Mucosa of gallbladder (tissue), 1 donor: Measurements from ENCODE around the gene RSRC1. TPM values are rescaled to one million over a fixed set of nuclear protein-coding genes. Genes with fewer than 3 reads are reported as not detected.
A peak's percentile ranks its signal among the peaks of the same experiment; 100 is the strongest.
"Not testable (repeated sequence)": the region's sequence is repeated elsewhere in the genome, so short reads cannot be mapped to it uniquely, and the experiment has no call there.

Experiments used
- DNase-seq: peaks from one replicate; pipeline ENCODE4 v3.0.0-alpha.2; 2020; ENCODE audit warnings: low spot score
- total RNA-seq: library from RNA; stranded (reverse); gene quantifications from one replicate; pipeline ENCODE4 v1.2.1, GENCODE V29; 2021
- donor health status: DM: no; HTN: no; CAD: no.

RSRC1 gene, protein sequence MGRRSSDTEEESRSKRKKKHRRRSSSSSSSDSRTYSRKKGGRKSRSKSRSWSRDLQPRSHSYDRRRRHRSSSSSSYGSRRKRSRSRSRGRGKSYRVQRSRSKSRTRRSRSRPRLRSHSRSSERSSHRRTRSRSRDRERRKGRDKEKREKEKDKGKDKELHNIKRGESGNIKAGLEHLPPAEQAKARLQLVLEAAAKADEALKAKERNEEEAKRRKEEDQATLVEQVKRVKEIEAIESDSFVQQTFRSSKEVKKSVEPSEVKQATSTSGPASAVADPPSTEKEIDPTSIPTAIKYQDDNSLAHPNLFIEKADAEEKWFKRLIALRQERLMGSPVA
- 30.4 TPM for total RNA-seq

DNA sequence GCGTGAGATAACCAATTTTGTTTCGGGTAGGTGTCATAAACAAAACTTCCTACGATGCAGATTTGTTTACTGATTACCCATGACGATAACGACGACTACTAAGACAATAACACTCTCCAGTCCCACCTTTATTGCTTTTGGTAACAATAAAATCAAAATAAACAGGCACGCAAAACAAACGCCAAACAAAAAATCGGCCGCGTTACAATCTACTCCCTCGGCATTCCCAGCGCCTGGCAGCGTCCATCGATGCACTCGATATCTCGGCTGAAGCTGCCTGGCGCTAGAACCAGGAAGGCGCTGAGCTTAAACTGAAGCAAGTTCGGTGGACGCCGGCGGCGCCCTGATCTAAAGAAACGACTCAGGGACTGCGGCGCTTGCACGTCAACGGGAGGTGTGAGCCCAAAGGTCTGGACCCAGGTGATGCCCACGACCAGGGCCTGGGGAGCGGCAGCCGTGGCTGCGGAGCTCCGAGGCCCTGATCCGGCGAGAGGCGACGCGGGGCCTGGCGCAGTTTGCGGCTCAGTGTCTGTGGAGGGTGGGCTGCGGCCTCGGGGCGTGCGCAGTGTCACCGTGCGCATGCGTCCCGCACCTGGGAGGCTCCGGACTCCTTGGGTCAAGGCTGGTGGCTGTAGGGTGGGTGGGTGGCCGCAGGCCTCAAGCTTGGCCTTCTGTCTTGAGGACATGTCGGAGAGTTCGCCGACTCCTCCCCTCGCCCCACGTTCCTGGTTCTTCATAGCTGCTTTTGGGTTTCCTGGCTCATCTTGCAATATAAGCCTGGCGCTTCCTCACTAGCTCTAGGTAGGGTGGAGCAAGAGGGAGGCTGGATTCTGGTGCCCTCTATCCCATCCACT is at the start of gene RSRC1:
RSRC1 (plus strand) TSS at position 286 of the 854 bp plus-strand sequence. CDS start 12,016 bp downstream, outside the sequence.
- peak; percentile 86 for DNase-seq

DNA sequence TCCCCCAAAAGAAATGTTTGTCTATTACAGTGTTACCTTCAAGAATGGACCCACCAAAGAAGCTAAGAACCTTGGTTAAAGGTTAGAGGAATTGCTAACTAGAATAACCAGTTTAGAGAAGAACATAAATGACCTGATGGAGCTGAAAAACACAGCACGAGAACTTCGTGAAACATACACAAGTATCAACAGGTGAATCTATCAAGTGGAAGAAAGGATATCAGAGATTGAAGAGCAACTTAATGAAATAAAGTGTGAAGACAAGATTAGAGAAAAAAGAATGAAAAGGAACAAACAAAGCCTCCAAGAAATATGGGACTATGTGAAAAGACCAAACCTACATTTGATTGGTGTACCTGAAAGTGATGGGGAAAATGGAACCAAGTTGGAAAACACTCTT is 44.3 kb upstream of the RSRC1 start:
- not testable (repeated sequence) for DNase-seq

DNA sequence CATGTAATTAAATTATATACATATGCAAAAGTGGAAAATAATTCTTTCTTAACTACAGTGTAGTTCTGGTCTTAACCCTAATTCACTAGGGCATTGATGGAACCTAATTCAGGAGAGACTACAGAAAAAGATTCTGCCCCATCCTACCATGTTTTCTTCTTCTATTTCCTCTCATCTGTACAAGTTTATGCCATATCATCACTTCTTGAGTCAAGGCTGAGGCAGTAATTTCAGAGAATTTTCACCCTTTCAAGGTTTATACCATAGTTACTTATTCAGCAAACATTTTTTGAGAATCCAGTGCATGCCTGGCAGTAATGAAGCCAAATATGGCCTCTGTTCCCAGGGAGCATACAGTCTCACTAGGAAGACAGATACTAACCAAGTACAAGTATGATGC is 37.1 kb upstream of the RSRC1 start:
- no peak for DNase-seq

DNA sequence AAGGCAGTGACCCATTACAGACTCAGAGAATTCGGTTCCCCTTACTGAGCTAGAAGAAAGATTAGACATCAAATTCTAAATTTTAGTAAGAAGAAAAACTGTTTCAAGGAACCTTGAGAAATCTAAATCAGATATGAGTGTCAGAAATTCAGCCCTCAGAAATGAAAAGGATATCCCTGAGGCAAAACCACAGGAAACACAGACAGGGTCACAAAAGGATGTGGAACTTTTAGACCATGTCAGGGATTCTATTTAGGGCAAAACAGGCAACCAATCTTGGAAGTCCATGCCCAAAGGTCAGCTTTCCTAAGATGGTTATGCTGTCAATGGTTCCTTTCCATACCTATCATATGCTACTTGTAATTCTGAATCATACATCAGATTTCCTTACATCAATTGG is 35.3 kb upstream of the RSRC1 start:
- DNase-seq: no peak

DNA sequence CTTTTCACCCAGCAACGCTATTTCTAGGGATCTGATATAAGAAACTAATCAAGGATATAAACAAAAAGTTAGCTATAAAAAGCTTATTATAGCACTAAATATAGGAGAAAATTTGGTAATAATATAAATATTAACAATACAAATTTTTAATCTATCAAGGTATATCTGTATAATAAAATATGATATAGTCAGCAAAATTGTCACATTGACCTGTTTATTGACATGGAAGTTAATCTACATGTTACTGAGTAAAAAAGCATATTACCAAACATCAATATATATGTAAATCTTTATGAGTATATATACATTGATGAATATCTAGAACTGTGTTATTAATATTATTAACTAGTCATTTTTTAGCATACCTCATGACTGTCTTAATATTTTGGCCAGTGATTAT is 30.3 kb upstream of the RSRC1 start:
- DNase-seq: no peak

DNA sequence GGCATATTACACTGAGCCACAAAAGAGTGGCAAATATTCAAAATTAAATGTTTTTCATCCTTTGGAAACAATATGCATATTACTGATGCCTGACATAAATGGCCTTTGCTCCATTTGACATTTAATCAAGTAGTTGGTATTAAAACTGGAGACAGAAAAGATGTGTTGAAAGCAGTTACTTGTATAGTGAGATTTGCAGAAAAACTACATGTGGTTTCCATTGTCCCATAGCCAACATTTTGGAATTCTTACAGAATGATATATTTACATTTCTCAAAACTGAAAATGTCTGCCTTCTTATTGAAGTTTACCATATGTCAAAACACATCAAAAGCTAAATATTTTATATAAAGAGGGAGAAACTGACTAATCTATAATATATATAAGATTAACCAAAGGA is 25.2 kb upstream of the RSRC1 start:
- no peak for DNase-seq

DNA sequence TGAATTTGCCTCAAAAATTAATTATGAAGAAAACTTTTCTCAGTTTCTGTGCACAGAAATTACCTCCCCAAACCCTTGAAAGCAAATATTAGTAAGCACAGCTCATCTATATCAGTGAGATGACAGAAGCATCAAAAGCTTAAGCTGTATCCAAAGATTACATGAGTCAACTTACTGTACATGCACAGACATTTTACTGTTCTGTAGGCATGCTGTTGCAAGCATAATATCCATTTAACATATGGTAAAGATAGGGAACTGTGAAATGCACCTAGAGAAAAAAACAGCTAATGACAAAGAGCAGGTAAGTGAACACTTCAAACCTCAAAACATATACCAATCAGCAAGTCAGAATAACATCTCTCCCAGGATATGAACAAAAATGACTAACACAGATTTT is 24.5 kb upstream of the RSRC1 start:
- no peak for DNase-seq

DNA sequence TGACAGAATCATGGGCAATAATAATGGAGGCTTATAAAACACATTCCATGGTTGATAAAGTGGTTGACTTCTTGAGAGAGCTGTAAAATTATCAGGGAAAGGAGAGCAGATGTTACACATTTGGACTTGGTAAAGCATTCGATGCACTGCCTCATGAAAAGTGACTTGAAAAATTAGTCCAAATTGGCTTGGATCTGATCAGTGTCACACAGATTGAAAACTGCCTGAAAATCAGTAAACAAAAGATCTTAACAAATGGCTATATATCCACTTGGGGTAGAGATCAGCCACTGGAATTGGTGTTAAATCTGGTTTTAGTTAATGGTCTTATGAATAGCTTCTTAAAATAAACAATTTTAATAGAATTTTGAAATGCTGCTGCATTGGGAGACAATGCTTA is 24.0 kb upstream of the RSRC1 start:
- DNase-seq: no peak

DNA sequence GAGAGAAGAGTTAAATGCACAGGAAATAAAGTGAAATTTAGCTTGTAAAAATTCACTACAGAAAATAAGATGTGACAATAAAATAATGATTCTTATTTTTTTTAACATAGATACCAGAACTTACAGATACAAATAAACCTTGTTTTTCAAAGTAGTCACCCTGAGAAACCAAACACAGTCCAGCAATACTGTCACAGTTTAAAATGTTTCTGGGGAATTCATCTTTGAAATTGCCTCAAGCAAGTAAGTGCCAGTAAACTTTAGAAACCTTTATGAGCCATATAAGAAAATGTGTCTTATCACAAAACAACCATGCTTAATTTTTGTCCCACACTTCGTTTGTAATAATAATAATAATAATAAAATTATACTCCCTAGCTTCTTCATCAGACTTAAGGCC is 23.5 kb upstream of the RSRC1 start:
- DNase-seq: no peak

DNA sequence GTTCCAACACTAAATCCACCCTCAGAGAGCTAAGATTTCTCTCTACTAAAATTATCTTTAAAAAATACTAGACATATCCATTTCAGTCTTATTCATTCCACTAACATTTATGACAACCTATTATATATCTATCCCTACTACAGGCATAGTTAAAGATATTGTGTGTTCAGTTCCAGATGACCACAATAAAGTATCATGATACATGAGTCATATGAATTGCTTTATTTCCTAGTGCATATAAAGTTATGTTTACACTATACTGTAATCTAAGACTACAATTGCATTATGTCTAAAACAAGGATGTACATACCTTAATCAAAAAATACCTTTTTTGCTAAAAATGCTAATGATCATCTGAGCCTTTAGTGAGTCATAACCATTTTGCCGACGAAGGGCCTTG is 23.1 kb upstream of the RSRC1 start:
- no peak for DNase-seq

DNA sequence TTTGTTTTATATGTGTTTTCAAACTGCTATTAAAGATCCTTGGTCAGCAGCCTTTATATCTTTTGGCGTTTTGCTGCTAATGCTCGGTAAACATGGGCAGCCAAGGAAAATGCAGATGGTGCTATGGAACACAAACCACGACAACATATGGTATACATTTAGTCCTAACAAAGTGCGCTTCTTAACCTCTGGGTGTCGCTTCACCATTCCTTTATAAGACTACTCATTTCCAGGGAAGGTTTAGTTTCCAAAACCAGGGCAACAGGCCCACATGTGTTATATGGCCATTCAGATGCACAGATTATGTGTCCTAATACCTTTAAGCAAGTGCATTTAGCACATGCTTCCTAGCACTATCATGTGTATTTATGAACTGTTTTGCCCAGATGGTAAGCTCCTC is 18.4 kb upstream of the RSRC1 start:
- no peak for DNase-seq

DNA sequence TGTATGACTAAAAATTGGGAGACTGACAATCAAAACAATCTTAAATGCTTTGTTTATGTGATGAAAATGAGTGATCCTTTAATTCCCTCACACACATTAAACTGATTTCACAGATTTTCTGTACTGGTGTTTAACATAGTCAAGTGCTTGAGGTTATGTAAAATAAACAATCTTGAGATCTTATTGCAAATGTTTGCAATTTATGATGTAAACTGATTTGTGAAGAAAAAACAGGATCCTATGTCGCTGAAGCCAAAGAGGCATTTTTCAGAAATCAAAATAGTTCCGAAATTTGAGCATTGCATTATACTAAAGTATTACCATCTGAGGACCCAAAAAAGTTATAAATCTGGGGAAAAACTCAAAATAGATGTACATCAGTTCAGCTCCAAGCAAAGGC is 16.4 kb upstream of the RSRC1 start:
- DNase-seq: no peak

DNA sequence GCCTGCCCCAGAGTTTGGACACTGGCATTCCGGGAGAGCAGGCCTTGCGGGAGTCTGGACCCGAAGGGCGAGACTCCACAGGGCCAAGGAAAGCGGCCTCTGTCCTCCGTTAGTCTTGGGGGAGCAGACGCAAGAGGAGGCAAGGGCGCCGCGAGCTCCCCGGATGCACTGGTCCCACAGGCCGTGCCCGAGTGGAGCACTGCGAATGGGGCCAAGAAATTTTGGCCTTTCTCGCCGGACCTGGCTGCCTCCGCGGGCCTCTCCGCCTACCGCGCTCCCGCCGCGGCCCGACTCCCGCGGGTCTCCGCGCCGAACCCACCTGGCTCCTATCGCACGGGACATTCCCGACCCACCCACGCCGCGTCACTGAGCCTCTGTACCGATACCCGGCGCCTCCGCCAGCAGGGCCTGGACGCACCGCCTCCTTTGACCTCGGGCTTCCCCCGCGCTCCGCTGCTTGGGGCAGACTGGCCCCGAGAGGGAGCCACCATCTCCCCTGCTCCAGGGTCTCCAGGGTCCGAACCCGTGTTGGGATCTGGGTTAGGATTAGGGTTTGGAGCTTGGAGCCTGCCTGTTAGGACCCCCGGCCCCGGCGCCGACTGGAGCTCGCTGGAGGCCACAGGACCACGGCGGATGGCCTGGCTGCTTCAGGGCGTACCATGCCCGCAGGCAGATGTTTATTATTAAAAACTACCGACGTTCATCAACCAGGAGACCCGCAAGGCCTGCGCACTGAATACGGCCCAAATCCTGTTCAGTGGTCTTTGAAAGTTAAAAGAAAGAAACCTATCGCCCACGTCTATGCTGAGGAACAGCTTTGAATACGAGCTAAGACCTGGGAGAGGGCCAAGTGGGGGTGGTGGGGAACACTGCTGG is 15.4 kb upstream of the RSRC1 start:
- DNase-seq: no peak

DNA sequence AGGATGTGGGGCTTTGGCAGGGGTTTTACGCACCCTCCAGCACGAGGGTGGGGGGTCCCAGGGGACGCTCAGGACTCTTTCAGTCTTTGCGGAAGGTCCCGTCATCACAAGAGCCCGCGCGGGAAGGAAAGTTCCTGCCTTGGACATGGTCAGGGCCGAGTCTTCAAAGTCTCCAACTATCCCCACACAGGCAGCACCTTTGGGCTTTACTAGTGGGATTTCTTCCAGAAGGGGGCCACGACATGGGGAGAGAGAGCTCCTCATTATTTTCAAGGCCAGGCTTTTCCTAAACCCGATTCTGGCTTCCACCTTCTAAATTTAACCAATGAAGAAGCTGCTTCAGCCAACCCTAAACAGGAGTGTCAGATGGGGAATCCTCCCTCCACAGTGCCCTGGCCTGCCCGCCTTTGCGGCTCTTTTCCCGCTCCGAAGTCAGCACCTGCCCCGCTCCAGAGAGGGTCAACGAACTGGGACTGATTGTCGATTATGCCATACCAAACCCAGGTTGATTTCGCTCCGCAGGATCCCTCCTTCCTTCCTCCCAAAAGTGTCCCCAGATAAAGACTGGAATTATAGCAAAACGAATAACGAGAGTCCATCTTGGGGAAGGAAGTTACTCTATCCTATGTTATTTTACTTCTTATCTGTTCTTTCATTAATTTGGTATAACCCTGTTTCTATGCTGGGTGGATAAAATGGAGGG is 14.6 kb upstream of the RSRC1 start:
- no peak for DNase-seq

DNA sequence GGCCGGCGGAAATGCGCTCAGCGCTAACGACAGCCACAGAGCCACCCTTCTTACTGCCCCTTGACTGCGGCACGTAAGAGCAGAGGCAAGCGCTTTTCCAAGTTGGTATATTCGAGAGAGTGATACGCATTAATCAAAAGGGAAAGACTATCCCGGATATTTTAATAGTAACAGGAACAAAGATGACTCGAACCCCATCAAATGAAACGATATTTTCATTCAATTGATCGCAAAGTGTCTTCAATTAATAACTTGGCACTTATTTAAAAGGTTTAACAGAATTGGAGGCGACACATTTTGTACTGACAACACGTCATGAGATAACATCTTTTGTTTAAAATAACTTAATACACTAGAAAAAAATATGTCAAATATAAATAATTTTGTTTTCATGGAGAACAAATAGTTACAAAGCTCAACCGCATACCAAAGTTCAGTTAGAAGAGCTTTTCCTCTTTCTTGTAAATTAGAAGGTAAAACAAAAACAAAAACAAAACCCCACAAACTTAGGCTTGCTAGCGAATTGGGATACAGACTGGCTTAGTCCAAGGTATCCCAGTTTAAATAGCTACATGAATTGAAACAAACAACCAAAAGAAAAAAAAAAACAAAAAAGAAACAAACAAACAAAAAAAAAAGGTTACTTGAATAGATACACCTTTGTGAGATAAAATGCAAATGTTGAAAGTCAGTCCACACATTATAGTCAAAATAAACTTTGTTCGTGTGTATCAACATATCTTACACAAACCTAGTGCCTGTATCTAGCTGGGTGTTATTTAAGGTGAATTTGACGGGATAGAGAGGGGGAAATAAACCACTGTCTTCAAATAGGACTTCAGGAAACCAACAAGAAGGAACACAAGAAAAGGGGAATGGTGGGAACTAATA is 13.8 kb upstream of the RSRC1 start:
- DNase-seq: no peak

DNA sequence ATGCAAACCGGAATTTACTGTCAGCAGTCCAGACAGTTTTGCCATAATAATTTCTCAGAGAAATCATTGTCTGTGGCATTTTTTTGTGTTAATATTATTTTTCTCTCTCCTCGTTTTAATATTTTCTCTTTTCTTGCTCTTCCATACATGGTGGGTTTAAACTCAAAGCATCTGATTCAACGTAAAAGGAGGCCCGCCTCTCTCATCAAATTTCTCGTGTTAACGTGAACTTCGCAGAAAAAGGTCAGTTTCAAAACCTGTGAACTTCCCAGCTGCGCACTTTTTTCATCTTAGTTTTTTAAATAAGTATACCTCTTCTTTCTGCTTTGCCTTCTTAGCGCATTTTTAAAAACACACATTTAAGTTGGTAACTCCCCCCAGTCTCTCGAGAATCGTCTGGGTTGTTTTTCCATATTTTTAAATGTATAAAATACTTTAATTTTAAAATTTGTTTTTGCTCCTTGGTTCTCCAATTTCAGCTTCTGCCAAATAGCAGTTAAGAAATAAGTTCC is 12.8 kb upstream of the RSRC1 start:
- no peak for DNase-seq

DNA sequence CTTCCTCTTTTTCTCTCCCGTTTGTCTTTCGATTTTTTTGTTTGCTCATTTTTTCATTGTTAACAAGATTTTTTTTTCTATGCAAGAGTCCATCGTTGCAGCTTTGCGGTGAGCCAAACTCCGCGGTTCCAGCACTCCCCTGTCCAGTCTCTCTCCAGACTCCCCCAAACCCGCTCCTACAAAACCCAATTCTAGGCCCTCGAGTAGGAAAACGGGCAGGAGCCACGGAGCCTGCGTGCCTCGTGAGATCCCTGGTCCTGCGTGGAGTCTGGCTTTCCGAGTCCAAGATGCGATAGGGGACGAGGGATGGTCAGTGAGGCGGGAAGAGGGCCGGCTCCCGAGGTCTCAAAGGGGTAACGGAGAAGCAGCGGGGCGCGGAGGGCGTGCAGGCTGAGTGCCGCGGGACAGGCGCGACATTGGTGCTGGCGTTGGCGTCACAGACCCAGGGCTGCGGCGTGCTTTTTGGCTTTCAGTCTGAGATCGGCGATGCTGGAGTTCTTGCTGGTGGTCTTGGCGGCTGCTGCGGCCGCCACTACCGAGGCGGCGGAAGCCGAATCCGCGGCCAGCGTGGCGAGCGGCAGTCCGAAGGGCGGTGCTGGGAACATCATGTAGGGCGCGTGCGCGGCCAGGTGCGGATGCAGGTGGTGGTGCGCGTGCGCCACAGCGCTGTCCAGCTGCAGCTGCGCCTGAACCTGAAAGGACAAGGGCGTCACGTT is 12.1 kb upstream of the RSRC1 start:
- DNase-seq: peak; percentile 76

DNA sequence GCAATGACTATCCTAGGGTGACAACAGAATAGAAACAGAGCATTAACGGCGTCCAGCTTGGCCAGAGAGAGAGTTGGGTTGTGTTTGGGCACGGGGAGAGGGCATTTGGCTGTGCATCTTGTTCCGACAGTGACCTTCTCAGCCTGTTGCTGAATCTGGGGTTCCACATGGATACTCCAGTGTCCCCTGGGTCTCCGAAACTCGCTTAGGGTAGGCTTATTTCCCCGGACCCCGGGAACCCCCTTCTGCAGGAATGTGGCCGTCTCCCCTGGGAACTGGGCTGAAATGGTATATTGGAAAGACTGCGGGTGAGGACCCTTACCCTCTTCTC is 11.6 kb upstream of the RSRC1 start:
- no peak for DNase-seq

DNA sequence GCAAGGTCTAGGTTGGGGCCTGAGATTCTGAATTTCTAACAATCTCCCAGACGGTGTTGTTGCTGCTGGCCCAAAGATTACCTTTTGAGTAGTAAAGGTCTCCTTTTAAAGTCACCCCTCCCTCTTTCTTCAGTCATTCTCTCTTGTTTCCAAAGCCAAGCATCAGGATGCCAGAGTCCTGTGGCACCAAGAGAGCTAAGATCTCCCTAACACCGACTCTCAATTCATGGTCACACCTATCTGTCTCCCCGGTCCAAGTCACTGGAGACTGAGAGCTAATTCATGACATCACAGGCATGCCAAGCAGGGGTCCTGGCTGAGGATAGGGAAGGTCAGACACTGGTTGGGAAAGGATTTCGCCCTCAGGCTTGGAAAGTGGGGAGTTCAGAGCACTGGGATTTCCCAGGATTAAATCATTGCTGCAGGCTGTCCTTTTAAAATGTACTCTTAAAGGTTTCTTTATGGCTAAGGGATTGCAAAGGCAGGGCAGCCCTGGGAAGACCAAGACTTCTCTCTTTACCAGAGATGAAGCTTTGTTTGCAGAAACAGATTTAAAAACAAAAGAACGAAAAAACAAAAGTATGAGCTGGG is 11.0 kb upstream of the RSRC1 start:
- DNase-seq: no peak
